ENCODE data around the gene ATMIN. TPM values are rescaled to one million over a fixed set of nuclear protein-coding genes. Genes with fewer than 3 reads are reported as not detected.

The ATMIN gene
- 21.2 TPM for total RNA-seq
- long read RNA-seq, full-length matches to known transcripts: 28 of 32 reads
- long read RNA-seq, partial matches to known transcripts: 4 of 32 reads
- long read RNA-seq, other reads (novel, unspliced or antisense): 0 of 32 reads

GRCh38 chr16:81035398-81035974 is at the start of gene ATMIN:
TSS of gene ATMIN (plus strand) at chr16:81035842. CDS start at chr16:81035871, 29 bp downstream.
- peak; percentile 96 for DNase-seq (ENCODE audit: missing footprints)
- peak; percentile 98 for ATAC-seq
- intact Hi-C loops (cut with DNase I): loop anchor here (1.0 to 10.0 kb wide), 3 partner anchors 149 to 703 kb away; no protein-coding TSS in a partner anchor

- ATAC-seq (no peak), DNase-seq (ENCODE audit: missing footprints) (no peak)
- intact Hi-C loops (cut with DNase I): no loop called here
Measured at GRCh38 chr16:80986557-80986956, 49.1 kb upstream of the ATMIN start.

- no peak for ATAC-seq
- intact Hi-C loops (cut with DNase I): no loop called here
- no peak for DNase-seq (ENCODE audit: missing footprints)
Measured at GRCh38 chr16:80988756-80989155, 46.9 kb upstream of the ATMIN start.

GRCh38 chr16:80989801-80990200 is 45.8 kb upstream of the ATMIN start:
- DNase-seq (ENCODE audit: missing footprints) (no peak), ATAC-seq (no peak)
- intact Hi-C loops (cut with DNase I): no loop called here

- DNase-seq (ENCODE audit: missing footprints): no peak
- intact Hi-C loops (cut with DNase I): no loop called here
- no peak for ATAC-seq
Measured at GRCh38 chr16:80990577-80990976, 45.1 kb upstream of the ATMIN start.

- DNase-seq (ENCODE audit: missing footprints) (no peak), ATAC-seq (no peak)
- intact Hi-C loops (cut with DNase I): no loop called here
Measured at GRCh38 chr16:80990978-80991377, 44.7 kb upstream of the ATMIN start.

GRCh38 chr16:80991792-80992430 is 43.7 kb upstream of the ATMIN start:
- no peak for DNase-seq (ENCODE audit: missing footprints)
- intact Hi-C loops (cut with DNase I): no loop called here
- no peak for ATAC-seq

GRCh38 chr16:80992676-80993293 is 42.9 kb upstream of the ATMIN start:
- DNase-seq (ENCODE audit: missing footprints) (no peak), ATAC-seq (no peak)
- intact Hi-C loops (cut with DNase I): no loop called here

GRCh38 chr16:80993307-80993706 is 42.3 kb upstream of the ATMIN start:
- peak; percentile 63 for ATAC-seq
- DNase-seq (ENCODE audit: missing footprints): no peak
- intact Hi-C loops (cut with DNase I): no loop called here

- DNase-seq (ENCODE audit: missing footprints): no peak
- no peak for ATAC-seq
Measured at GRCh38 chr16:80993834-80994233, 41.8 kb upstream of the ATMIN start.

GRCh38 chr16:80994451-80994850 is 41.2 kb upstream of the ATMIN start:
- intact Hi-C loops (cut with DNase I): no loop called here
- DNase-seq (ENCODE audit: missing footprints): no peak
- no peak for ATAC-seq

More at GRCh38 chr16:80993834-80994233, 41.8 kb upstream of the ATMIN start:
- intact Hi-C loops (cut with DNase I): no loop called here

GRCh38 chr16:80996688-80997138 is 38.9 kb upstream of the ATMIN start:
- no peak for DNase-seq (ENCODE audit: missing footprints)
- no peak for ATAC-seq
- intact Hi-C loops (cut with DNase I): no loop called here

- ATAC-seq (no peak), DNase-seq (ENCODE audit: missing footprints) (no peak)
- intact Hi-C loops (cut with DNase I): no loop called here
Measured at GRCh38 chr16:80997139-80997798, 38.4 kb upstream of the ATMIN start.

- ATAC-seq (no peak), DNase-seq (ENCODE audit: missing footprints) (no peak)
- intact Hi-C loops (cut with DNase I): no loop called here
Measured at GRCh38 chr16:80997964-80998620, 37.5 kb upstream of the ATMIN start.

GRCh38 chr16:81000873-81001272 is 34.8 kb upstream of the ATMIN start:
- no peak for ATAC-seq
- intact Hi-C loops (cut with DNase I): loop anchor here (10.0 kb wide), 1 partner anchor 734 kb away; no protein-coding TSS in a partner anchor
- DNase-seq (ENCODE audit: missing footprints): no peak

GRCh38 chr16:81001330-81001729 is 34.3 kb upstream of the ATMIN start:
- intact Hi-C loops (cut with DNase I): loop anchor here (10.0 kb wide), 1 partner anchor 733 kb away; no protein-coding TSS in a partner anchor
- no peak for DNase-seq (ENCODE audit: missing footprints)
- no peak for ATAC-seq

- ATAC-seq (no peak), DNase-seq (ENCODE audit: missing footprints) (no peak)
- intact Hi-C loops (cut with DNase I): loop anchor here (10.0 kb wide), 1 partner anchor 732 kb away; no protein-coding TSS in a partner anchor
Measured at GRCh38 chr16:81003064-81003463, 32.6 kb upstream of the ATMIN start.

GRCh38 chr16:81003610-81004460 is 31.8 kb upstream of the ATMIN start:
- ATAC-seq (no peak), DNase-seq (ENCODE audit: missing footprints) (no peak)
- intact Hi-C loops (cut with DNase I): loop anchor here (10.0 kb wide), 1 partner anchor 731 kb away; no protein-coding TSS in a partner anchor

All from Right ventricle myocardium inferior (tissue), 1 donor.